Osteocyte (in vitro differentiated cells): Measurements from ENCODE around the gene NID2. TPM values are rescaled to one million over a fixed set of nuclear protein-coding genes. Genes with fewer than 3 reads are reported as not detected.
A peak's percentile ranks its signal among the peaks of the same experiment; 100 is the strongest.

ENCODE experiments used
- DNase-seq: peaks from one replicate; pipeline ENCODE4 v3.0.0; 2021; ENCODE audit warnings: mixed read lengths; ENCODE audit not compliant: unreplicated experiment; ENCODE audit errors: extremely low spot score
- H3K27ac Mint-ChIP-seq: one replicate; pipeline ENCODE4 v1.8.0; 2021; ENCODE audit warnings: mild to moderate bottlenecking, mixed read lengths; ENCODE audit not compliant: unreplicated experiment
- H3K27me3 Mint-ChIP-seq: one replicate; pipeline ENCODE4 v1.8.0; 2021; ENCODE audit warnings: mixed read lengths; ENCODE audit not compliant: unreplicated experiment
- H3K36me3 Mint-ChIP-seq: one replicate; pipeline ENCODE4 v1.8.0; 2021; ENCODE audit warnings: mixed read lengths; ENCODE audit not compliant: unreplicated experiment
- H3K4me1 Mint-ChIP-seq: one replicate; pipeline ENCODE4 v1.8.0; 2021; ENCODE audit warnings: mixed read lengths; ENCODE audit not compliant: unreplicated experiment
- H3K4me3 Mint-ChIP-seq: one replicate; pipeline ENCODE4 v1.8.0; 2021; ENCODE audit warnings: mild to moderate bottlenecking, moderate library complexity, mixed read lengths; ENCODE audit not compliant: unreplicated experiment
- H3K9me3 Mint-ChIP-seq: one replicate; pipeline ENCODE4 v1.8.0; 2021; ENCODE audit warnings: mixed read lengths; ENCODE audit not compliant: unreplicated experiment
- CTCF ChIP-seq: fragments of 200-600 bp; sonication (generic); IDR thresholded peaks from 2 replicates; pipeline ENCODE4 v1.5.0; 2021; ENCODE audit warnings: antibody characterized with exemption, mild to moderate bottlenecking, moderate library complexity
- total RNA-seq: library from RNA; stranded (reverse); gene quantifications from 2 replicates; pipeline ENCODE4 v1.2.1, GENCODE V29; 2021

The NID2 gene
- total RNA-seq, 1 donor from 2014 or later: 58.5 TPM

DNA sequence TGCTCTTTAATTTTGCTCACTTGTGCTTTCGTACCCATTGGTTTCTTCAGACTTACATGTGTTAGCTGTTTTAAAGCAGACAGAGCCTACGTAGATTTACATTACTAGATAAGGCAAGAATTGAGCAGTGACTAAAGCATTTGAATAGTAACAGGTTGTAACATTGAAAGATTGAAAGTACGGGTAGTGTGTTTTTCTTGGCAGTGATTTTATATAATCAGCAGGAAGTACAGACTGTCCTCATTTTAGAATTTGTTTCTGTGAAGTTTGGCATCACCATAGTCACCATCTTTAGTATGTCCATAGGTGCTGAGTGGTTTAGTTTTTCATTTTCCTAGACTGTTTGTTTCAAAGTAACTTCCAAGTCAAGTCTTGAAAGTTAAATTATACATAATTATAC lies 65.5 kb downstream of the NID2 start:
- DNase-seq: no peak
- Mint-ChIP-seq H3K4me3 (no peak overlapping the region), H3K36me3 (peaks cover 66% of the 10 kb centered on the region), H3K27me3 (no peaks in the 10 kb centered on the region), H3K27ac (peak overlapping the region; percentile 69), H3K4me1 (peaks cover 16% of the 10 kb centered on the region), H3K9me3 (no peaks in the 10 kb centered on the region)
- no peak for TF ChIP-seq CTCF

GRCh38 chr14:52002542-52002941 lies 66.3 kb downstream of the NID2 start:
- peak overlapping the region; percentile 69 for H3K27ac Mint-ChIP-seq
- H3K36me3 Mint-ChIP-seq: peaks cover 60% of the 10 kb centered on the region

GRCh38 chr14:52000696-52001095 lies 68.2 kb downstream of the NID2 start:
- no peak for DNase-seq
- peaks cover 57% of the 10 kb centered on the region for H3K36me3 Mint-ChIP-seq
- no peak for TF ChIP-seq CTCF
- peak overlapping the region; percentile 27 for H3K27ac Mint-ChIP-seq
- H3K27me3 Mint-ChIP-seq: no peaks in the 10 kb centered on the region
- no peak overlapping the region for H3K4me3 Mint-ChIP-seq
- no peaks in the 10 kb centered on the region for H3K9me3 Mint-ChIP-seq
- peaks cover 16% of the 10 kb centered on the region for H3K4me1 Mint-ChIP-seq

More at GRCh38 chr14:52002542-52002941, 66.3 kb downstream of the NID2 start:
- Mint-ChIP-seq H3K27me3 (no peaks in the 10 kb centered on the region), H3K9me3 (no peaks in the 10 kb centered on the region), H3K4me3 (no peak overlapping the region), H3K4me1 (peaks cover 16% of the 10 kb centered on the region)
- TF ChIP-seq CTCF: no peak
- no peak for DNase-seq

DNA sequence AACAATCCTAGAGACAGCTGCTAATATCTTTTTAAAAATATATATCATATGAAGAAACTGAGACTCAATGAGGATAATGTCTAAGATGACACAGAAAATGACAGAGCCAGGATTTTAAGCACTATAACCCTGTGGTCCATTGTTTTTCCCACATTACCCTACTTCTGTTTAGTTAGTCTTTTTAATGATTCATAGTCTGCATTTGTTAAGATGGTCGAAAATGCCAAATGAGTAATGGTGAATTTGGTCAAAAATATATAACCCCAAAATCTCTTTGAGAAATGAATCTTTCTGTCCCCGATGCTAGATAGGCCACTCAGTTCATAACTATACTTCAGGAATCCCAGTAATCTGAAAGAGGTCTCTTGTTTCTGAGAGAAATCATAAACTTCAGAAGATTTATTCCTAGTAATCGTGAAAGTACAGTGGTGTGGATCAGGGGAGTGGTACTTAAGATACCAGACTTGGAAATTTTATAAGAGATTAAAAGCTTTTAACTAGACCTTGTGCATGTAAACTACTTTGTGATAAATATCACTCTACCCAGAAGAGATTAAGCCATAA lies 68.8 kb downstream of the NID2 start:
- H3K4me1 Mint-ChIP-seq: peaks cover 16% of the 10 kb centered on the region
- no peaks in the 10 kb centered on the region for H3K9me3 Mint-ChIP-seq
- no peaks in the 10 kb centered on the region for H3K27me3 Mint-ChIP-seq
- no peak for DNase-seq
- no peak for TF ChIP-seq CTCF
- H3K4me3 Mint-ChIP-seq: no peak overlapping the region
- peaks cover 55% of the 10 kb centered on the region for H3K36me3 Mint-ChIP-seq
- H3K27ac Mint-ChIP-seq: peak overlapping the region; percentile 27

GRCh38 chr14:51999084-51999483 lies 69.8 kb downstream of the NID2 start:
- Mint-ChIP-seq H3K27ac (no peak overlapping the region), H3K27me3 (no peaks in the 10 kb centered on the region), H3K4me1 (peaks cover 16% of the 10 kb centered on the region), H3K9me3 (no peaks in the 10 kb centered on the region), H3K4me3 (no peak overlapping the region), H3K36me3 (peaks cover 47% of the 10 kb centered on the region)
- TF ChIP-seq CTCF: no peak
- no peak for DNase-seq
